SK-N-SH treated with all-trans-retinoic acid at 6 μM for 48 hours (cell line): Measurements from ENCODE around the gene TMEM213.

Experiments used
- ATAC-seq: fragments of 200-7000 bp; cut with Tn5 transposase; 3 replicates; pipeline ENCODE4 v1.9.1; 2020; ENCODE audit warnings: mild to moderate bottlenecking, moderate library complexity
- ARNTL ChIP-seq: fragments of 450-650 bp; formaldehyde crosslinking; IDR thresholded peaks from 2 replicates; pipeline ENCODE4 v1.5.0; 2020; ENCODE audit warnings: low read depth, mild to moderate bottlenecking, moderate library complexity, borderline replicate concordance
- BACH2 ChIP-seq: fragments of 250-450 bp; sonication (Bioruptor Pico); IDR thresholded peaks from 2 replicates; pipeline ENCODE4 v1.9.0; 2021; ENCODE audit warnings: mild to moderate bottlenecking, borderline replicate concordance
- CSDC2 ChIP-seq: fragments of 250-450 bp; sonication (Bioruptor Pico); IDR thresholded peaks from 2 replicates; pipeline ENCODE4 v1.5.0; 2020; ENCODE audit warnings: mild to moderate bottlenecking, moderate library complexity
- ESRRG ChIP-seq: fragments of 250-450 bp; sonication (Bioruptor Pico); IDR thresholded peaks from 2 replicates; pipeline ENCODE4 v1.6.1; 2021; ENCODE audit warnings: mild to moderate bottlenecking
- GLIS3 ChIP-seq: fragments of 250-450 bp; sonication (Bioruptor Pico); IDR thresholded peaks from 2 replicates; pipeline ENCODE4 v1.5.0; 2020; ENCODE audit warnings: mild to moderate bottlenecking, moderate library complexity
- ISL1 ChIP-seq: fragments of 250-450 bp; sonication (Bioruptor Pico); IDR thresholded peaks from 2 replicates; pipeline ENCODE4 v2.1.2; 2022; ENCODE audit warnings: mild to moderate bottlenecking, moderate library complexity
- OSR1 ChIP-seq: fragments of 250-450 bp; sonication (Bioruptor Pico); IDR thresholded peaks from 2 replicates; pipeline ENCODE4 v1.8.0; 2022; ENCODE audit warnings: moderate library complexity, mild to moderate bottlenecking, inconsistent platforms
- PPARA ChIP-seq: fragments of 250-450 bp; sonication (Bioruptor Pico); IDR thresholded peaks from 2 replicates; pipeline ENCODE4 v1.5.0; 2020; ENCODE audit warnings: mild to moderate bottlenecking, borderline replicate concordance
- RARB ChIP-seq: fragments of 250-450 bp; sonication (Bioruptor Pico); IDR thresholded peaks from 2 replicates; pipeline ENCODE4 v1.8.0; 2021; ENCODE audit warnings: mild to moderate bottlenecking, moderate library complexity
- SNAI2 ChIP-seq: fragments of 250-450 bp; sonication (Bioruptor Pico); IDR thresholded peaks from 2 replicates; pipeline ENCODE4 v1.5.0; 2020; ENCODE audit warnings: mild to moderate bottlenecking, moderate library complexity
- TCF4 ChIP-seq: fragments of 250-450 bp; sonication (Bioruptor Pico); IDR thresholded peaks from 2 replicates; pipeline ENCODE4 v1.8.0; 2021; ENCODE audit warnings: mild to moderate bottlenecking, moderate library complexity, borderline replicate concordance
- TOX ChIP-seq: fragments of 250-450 bp; sonication (Bioruptor Pico); IDR thresholded peaks from 2 replicates; pipeline ENCODE4 v1.8.0; 2021; ENCODE audit warnings: mild to moderate bottlenecking, moderate library complexity, borderline replicate concordance
- ZC3H10 ChIP-seq: fragments of 250-450 bp; sonication (Bioruptor Pico); IDR thresholded peaks from 2 replicates; pipeline ENCODE4 v1.5.1; 2021; ENCODE audit warnings: mild to moderate bottlenecking, moderate library complexity
- ZFP3 ChIP-seq: fragments of 250-450 bp; sonication (Bioruptor Pico); IDR thresholded peaks from 2 replicates; pipeline ENCODE4 v1.5.0; 2020; ENCODE audit warnings: mild to moderate bottlenecking, moderate library complexity
- ZFP30 ChIP-seq: fragments of 450-650 bp; formaldehyde crosslinking; IDR thresholded peaks from 2 replicates; pipeline ENCODE4 v1.5.0; 2022; ENCODE audit warnings: mild to moderate bottlenecking, moderate library complexity
- ZNF70 ChIP-seq: fragments of 450-650 bp; formaldehyde crosslinking; IDR thresholded peaks from 2 replicates; pipeline ENCODE4 v1.5.0; 2020; ENCODE audit warnings: mild to moderate bottlenecking, moderate library complexity
- ZNF8 ChIP-seq: fragments of 450-650 bp; formaldehyde crosslinking; IDR thresholded peaks from 2 replicates; pipeline ENCODE4 v1.5.0; 2020; ENCODE audit warnings: mild to moderate bottlenecking, moderate library complexity
- TF ChIP-seq, protein P1 (sequence below): fragments of 250-450 bp; sonication (Bioruptor Pico); IDR thresholded peaks from 2 replicates; pipeline ENCODE4 v1.8.0; 2021; ENCODE audit warnings: low read depth, mild to moderate bottlenecking, moderate library complexity, borderline replicate concordance
- TF ChIP-seq, protein P2 (sequence below): fragments of 250-450 bp; sonication (Bioruptor Pico); IDR thresholded peaks from 2 replicates; pipeline ENCODE4 v1.8.0; 2020; ENCODE audit warnings: mild to moderate bottlenecking, moderate library complexity, borderline replicate concordance
- TF ChIP-seq, protein P3 (sequence below): fragments of 250-450 bp; sonication (Bioruptor Pico); IDR thresholded peaks from 2 replicates; pipeline ENCODE4 v1.5.1; 2021; ENCODE audit warnings: mild to moderate bottlenecking, moderate library complexity
- TF ChIP-seq, protein P4 (sequence below): fragments of 250-450 bp; sonication (Bioruptor Pico); IDR thresholded peaks from 2 replicates; pipeline ENCODE4 v1.5.1; 2020; ENCODE audit warnings: low read depth, mild to moderate bottlenecking, moderate library complexity

The TMEM213 gene

DNA sequence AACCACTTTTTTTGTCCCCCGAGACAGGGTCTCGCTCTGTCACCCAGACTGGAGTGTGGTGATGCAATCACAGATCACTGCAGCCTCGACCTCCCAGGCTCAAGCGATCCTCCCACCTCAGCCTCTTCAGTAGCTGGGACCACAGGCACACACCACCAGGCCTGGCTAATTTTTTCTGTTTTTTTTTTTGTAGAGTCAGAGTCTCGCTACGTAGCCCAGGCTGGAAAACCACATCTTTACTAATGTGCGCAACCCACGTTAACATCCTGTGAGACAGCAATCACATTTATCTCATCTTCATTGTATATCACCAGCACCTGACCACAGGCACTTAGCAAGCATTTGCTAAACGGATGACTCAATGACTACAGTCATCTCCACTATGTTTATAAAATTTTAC, 78.0 kb downstream of the TMEM213 start:
- peak; percentile 84 for TF ChIP-seq ISL1
- no peak for TF ChIP-seq ZNF8 (CRISPR knock-in tag)
- ATAC-seq, result peak; percentile 86

DNA sequence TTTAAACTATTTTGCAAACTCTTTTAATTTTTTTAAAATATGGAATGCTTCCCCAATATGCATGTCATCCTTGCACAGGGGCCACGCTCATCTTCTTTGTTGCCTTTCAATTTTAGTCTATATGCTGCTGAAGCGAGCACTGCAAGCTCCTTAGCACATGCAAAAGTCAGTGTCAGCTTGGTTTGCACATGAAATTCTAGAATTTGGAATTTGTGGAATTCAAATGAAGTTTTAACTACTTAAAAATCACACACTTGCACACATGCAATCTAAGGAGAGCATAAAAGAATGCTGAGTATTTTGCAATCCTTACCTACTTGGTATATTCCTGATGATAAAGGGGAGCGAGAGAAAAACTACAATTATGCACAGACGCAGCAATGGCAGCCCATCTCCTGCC, 78.5 kb downstream of the TMEM213 start:
- TF ChIP-seq SNAI2 (no peak), GLIS3 (CRISPR knock-in tag) (no peak), OSR1 (CRISPR knock-in tag) (no peak), CSDC2 (CRISPR knock-in tag) (no peak), ARNTL (CRISPR knock-in tag) (no peak), ESRRG (CRISPR knock-in tag) (no peak), PPARA (CRISPR knock-in tag) (no peak), ZNF8 (CRISPR knock-in tag) (no peak), BACH2 (CRISPR knock-in tag) (no peak), ZNF70 (CRISPR knock-in tag) (no peak), RARB (CRISPR knock-in tag) (no peak), ZC3H10 (CRISPR knock-in tag) (no peak), TCF4 (CRISPR knock-in tag) (no peak), ISL1 (no peak)
- TF ChIP-seq, protein P1, sequence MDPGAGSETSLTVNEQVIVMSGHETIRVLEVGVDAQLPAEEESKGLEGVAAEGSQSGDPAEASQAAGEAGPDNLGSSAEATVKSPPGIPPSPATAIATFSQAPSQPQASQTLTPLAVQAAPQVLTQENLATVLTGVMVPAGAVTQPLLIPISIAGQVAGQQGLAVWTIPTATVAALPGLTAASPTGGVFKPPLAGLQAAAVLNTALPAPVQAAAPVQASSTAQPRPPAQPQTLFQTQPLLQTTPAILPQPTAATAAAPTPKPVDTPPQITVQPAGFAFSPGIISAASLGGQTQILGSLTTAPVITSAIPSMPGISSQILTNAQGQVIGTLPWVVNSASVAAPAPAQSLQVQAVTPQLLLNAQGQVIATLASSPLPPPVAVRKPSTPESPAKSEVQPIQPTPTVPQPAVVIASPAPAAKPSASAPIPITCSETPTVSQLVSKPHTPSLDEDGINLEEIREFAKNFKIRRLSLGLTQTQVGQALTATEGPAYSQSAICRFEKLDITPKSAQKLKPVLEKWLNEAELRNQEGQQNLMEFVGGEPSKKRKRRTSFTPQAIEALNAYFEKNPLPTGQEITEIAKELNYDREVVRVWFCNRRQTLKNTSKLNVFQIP (CRISPR knock-in tag), result no peak
- TF ChIP-seq, protein P2, sequence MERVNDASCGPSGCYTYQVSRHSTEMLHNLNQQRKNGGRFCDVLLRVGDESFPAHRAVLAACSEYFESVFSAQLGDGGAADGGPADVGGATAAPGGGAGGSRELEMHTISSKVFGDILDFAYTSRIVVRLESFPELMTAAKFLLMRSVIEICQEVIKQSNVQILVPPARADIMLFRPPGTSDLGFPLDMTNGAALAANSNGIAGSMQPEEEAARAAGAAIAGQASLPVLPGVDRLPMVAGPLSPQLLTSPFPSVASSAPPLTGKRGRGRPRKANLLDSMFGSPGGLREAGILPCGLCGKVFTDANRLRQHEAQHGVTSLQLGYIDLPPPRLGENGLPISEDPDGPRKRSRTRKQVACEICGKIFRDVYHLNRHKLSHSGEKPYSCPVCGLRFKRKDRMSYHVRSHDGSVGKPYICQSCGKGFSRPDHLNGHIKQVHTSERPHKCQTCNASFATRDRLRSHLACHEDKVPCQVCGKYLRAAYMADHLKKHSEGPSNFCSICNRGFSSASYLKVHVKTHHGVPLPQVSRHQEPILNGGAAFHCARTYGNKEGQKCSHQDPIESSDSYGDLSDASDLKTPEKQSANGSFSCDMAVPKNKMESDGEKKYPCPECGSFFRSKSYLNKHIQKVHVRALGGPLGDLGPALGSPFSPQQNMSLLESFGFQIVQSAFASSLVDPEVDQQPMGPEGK (CRISPR knock-in tag), result no peak
- TF ChIP-seq, protein P3, sequence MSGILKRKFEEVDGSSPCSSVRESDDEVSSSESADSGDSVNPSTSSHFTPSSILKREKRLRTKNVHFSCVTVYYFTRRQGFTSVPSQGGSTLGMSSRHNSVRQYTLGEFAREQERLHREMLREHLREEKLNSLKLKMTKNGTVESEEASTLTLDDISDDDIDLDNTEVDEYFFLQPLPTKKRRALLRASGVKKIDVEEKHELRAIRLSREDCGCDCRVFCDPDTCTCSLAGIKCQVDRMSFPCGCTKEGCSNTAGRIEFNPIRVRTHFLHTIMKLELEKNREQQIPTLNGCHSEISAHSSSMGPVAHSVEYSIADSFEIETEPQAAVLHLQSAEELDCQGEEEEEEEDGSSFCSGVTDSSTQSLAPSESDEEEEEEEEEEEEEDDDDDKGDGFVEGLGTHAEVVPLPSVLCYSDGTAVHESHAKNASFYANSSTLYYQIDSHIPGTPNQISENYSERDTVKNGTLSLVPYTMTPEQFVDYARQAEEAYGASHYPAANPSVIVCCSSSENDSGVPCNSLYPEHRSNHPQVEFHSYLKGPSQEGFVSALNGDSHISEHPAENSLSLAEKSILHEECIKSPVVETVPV (CRISPR knock-in tag), result no peak
- TF ChIP-seq, protein P4, sequence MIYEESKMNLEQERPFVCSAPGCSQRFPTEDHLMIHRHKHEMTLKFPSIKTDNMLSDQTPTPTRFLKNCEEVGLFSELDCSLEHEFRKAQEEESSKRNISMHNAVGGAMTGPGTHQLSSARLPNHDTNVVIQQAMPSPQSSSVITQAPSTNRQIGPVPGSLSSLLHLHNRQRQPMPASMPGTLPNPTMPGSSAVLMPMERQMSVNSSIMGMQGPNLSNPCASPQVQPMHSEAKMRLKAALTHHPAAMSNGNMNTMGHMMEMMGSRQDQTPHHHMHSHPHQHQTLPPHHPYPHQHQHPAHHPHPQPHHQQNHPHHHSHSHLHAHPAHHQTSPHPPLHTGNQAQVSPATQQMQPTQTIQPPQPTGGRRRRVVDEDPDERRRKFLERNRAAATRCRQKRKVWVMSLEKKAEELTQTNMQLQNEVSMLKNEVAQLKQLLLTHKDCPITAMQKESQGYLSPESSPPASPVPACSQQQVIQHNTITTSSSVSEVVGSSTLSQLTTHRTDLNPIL, result no peak
- ATAC-seq, result peak; percentile 24

DNA sequence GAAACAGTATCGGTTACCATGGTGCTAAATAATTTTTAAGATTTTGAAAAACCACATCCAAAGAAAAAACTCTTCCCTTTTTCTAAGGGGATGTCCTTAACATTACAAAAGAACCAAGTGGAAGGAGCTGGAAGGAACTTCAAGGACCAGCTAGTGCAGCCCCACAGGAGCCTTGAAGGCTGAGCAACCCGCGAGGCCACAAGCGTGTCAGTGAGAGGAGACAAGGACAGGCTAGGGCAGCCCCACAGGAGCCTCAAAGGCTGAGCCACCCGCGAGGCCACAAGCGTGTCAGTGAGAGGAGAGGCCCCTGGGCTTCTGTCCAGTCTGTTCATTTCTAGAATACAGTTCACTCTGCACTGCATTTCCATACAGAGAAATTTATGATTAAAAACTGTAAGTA, 80.3 kb downstream of the TMEM213 start:
- no peak for ATAC-seq
- no peak for TF ChIP-seq ZNF8 (CRISPR knock-in tag)
- TF ChIP-seq, protein P4, result no peak
- no peak for TF ChIP-seq ISL1
- no peak for TF ChIP-seq PPARA (CRISPR knock-in tag)
- no peak for TF ChIP-seq OSR1 (CRISPR knock-in tag)
- no peak for TF ChIP-seq BACH2 (CRISPR knock-in tag)
- TF ChIP-seq ZFP30 (CRISPR knock-in tag), result no peak
- no peak for TF ChIP-seq RARB (CRISPR knock-in tag)
- no peak for TF ChIP-seq ZNF70 (CRISPR knock-in tag)
- no peak for TF ChIP-seq TCF4 (CRISPR knock-in tag)
- TF ChIP-seq, protein P3 (CRISPR knock-in tag), result no peak
- TF ChIP-seq, protein P1 (CRISPR knock-in tag), result no peak
- TF ChIP-seq TOX, result no peak
- TF ChIP-seq ARNTL (CRISPR knock-in tag), result no peak
- no peak for TF ChIP-seq ZC3H10 (CRISPR knock-in tag)
- no peak for TF ChIP-seq GLIS3 (CRISPR knock-in tag)
- no peak for TF ChIP-seq ESRRG (CRISPR knock-in tag)
- no peak for TF ChIP-seq ZFP3 (CRISPR knock-in tag)
- TF ChIP-seq CSDC2 (CRISPR knock-in tag), result no peak
- TF ChIP-seq, all 23 proteins: peak for 0
